Chondrocyte (in vitro differentiated cells): ENCODE results near the gene PIK3C3. TPM values are rescaled to one million over a fixed set of nuclear protein-coding genes. Genes with fewer than 3 reads are reported as not detected.
"Not testable (repeated sequence)": the region's sequence is repeated elsewhere in the genome, so short reads cannot be mapped to it uniquely, and the experiment has no call there.

Experiments used
- DNase-seq: peaks from one replicate; pipeline ENCODE4 v3.0.0; 2021; ENCODE audit warnings: mixed read lengths, low spot score
- H3K27ac Mint-ChIP-seq: one replicate; pipeline ENCODE4 v1.8.0; 2021; ENCODE audit warnings: mild to moderate bottlenecking, moderate library complexity, mixed read lengths; ENCODE audit not compliant: unreplicated experiment
- H3K27me3 Mint-ChIP-seq: 2 replicates; pipeline ENCODE4 v1.8.0; 2021; ENCODE audit warnings: low read depth, mixed read lengths
- H3K36me3 Mint-ChIP-seq: 2 replicates; pipeline ENCODE4 v1.8.0; 2021; ENCODE audit warnings: low read depth, mixed read lengths
- H3K4me1 Mint-ChIP-seq: 2 replicates; pipeline ENCODE4 v1.8.0; 2021; ENCODE audit warnings: low read depth, mild to moderate bottlenecking, mixed read lengths
- H3K4me3 Mint-ChIP-seq: one replicate; pipeline ENCODE4 v1.8.0; 2021; ENCODE audit warnings: mild to moderate bottlenecking, moderate library complexity, mixed read lengths; ENCODE audit not compliant: unreplicated experiment
- H3K9me3 Mint-ChIP-seq: 2 replicates; pipeline ENCODE4 v1.8.0; 2021; ENCODE audit warnings: low read depth, mixed read lengths
- CTCF ChIP-seq: fragments of 200-600 bp; sonication (generic); IDR thresholded peaks from 2 replicates; pipeline ENCODE4 v1.5.0; 2021; ENCODE audit warnings: antibody characterized with exemption, mild to moderate bottlenecking, moderate library complexity
- total RNA-seq: library from RNA; stranded (reverse); gene quantifications from 3 replicates; pipeline ENCODE4 v1.2.1, GENCODE V29; 2021

Gene PIK3C3
- total RNA-seq, 1 donor from 2014 or later, result 53.0 TPM

GRCh38 chr18:41996020-41996419 lies 41.0 kb downstream of the PIK3C3 start:
- H3K4me1 Mint-ChIP-seq, result peaks cover 34% of the 10 kb centered on the region
- no peak overlapping the region for H3K4me3 Mint-ChIP-seq
- peak overlapping the region; percentile 8 for H3K27ac Mint-ChIP-seq
- no peak for DNase-seq
- peaks cover 28% of the 10 kb centered on the region for H3K36me3 Mint-ChIP-seq
- no peak for TF ChIP-seq CTCF
- no peaks in the 10 kb centered on the region for H3K27me3 Mint-ChIP-seq
- no peaks in the 10 kb centered on the region for H3K9me3 Mint-ChIP-seq

GRCh38 chr18:41999751-42000150 lies 44.7 kb downstream of the PIK3C3 start:
- TF ChIP-seq CTCF, result no peak
- H3K27me3 Mint-ChIP-seq, result no peaks in the 10 kb centered on the region
- DNase-seq, result no peak
- H3K4me3 Mint-ChIP-seq, result no peak overlapping the region
- peaks cover 35% of the 10 kb centered on the region for H3K4me1 Mint-ChIP-seq
- H3K36me3 Mint-ChIP-seq, result peaks cover 39% of the 10 kb centered on the region
- peaks cover 2% of the 10 kb centered on the region for H3K9me3 Mint-ChIP-seq
- H3K27ac Mint-ChIP-seq, result no peak overlapping the region

GRCh38 chr18:42001801-42002200 lies 46.8 kb downstream of the PIK3C3 start:
- no peak for TF ChIP-seq CTCF
- DNase-seq, result no peak
- Mint-ChIP-seq H3K4me1 (peaks cover 35% of the 10 kb centered on the region), H3K27me3 (no peaks in the 10 kb centered on the region), H3K9me3 (peaks cover 2% of the 10 kb centered on the region), H3K4me3 (no peak overlapping the region), H3K27ac (peak overlapping the region; percentile 33), H3K36me3 (peaks cover 39% of the 10 kb centered on the region)

- Mint-ChIP-seq H3K4me1 (peaks cover 13% of the 10 kb centered on the region), H3K36me3 (peaks cover 37% of the 10 kb centered on the region), H3K9me3 (peaks cover 2% of the 10 kb centered on the region), H3K4me3 (no peak overlapping the region), H3K27me3 (no peaks in the 10 kb centered on the region), H3K27ac (no peak overlapping the region)
- no peak for DNase-seq
- no peak for TF ChIP-seq CTCF
These were observed 49.6 kb downstream of the PIK3C3 start for GRCh38 chr18:42004653-42005052.

- peaks cover 13% of the 10 kb centered on the region for H3K4me1 Mint-ChIP-seq
- peaks cover 34% of the 10 kb centered on the region for H3K36me3 Mint-ChIP-seq
- no peak overlapping the region for H3K27ac Mint-ChIP-seq
- DNase-seq, result no peak
- no peak overlapping the region for H3K4me3 Mint-ChIP-seq
- TF ChIP-seq CTCF, result no peak
- H3K27me3 Mint-ChIP-seq, result no peaks in the 10 kb centered on the region
- H3K9me3 Mint-ChIP-seq, result peaks cover 2% of the 10 kb centered on the region
These were observed 50.7 kb downstream of the PIK3C3 start for GRCh38 chr18:42005782-42006181.

- not testable (repeated sequence) for H3K9me3 Mint-ChIP-seq, H3K4me1 Mint-ChIP-seq, DNase-seq, H3K27ac Mint-ChIP-seq, H3K27me3 Mint-ChIP-seq, H3K4me3 Mint-ChIP-seq
- H3K36me3 Mint-ChIP-seq, result peaks cover 23% of the 10 kb centered on the region
These were observed 54.4 kb downstream of the PIK3C3 start for GRCh38 chr18:42009457-42009856.
